PFSK-1 (cell line): ENCODE measurements around the gene GOLGA2.

Experiments
- POLR2AphosphoS5 ChIP-seq: IDR thresholded peaks from 2 replicates; pipeline ENCODE4 v1.6.1; 2012; ENCODE audit warnings: low read depth, mild to moderate bottlenecking, control low read depth, low read length, moderate library complexity
- REST ChIP-seq, 2 experiments: IDR thresholded peaks; 2 replicates each; pipeline versions ENCODE4 v1.6.1 to v1.8.0; 2011 to 2012; ENCODE audit warnings: low read depth in 2 of 2, low read length in 2 of 2, control low read depth in 1 of 2, inconsistent platforms in 1 of 2, mild to moderate bottlenecking in 1 of 2, moderate library complexity in 1 of 2; ENCODE audit not compliant: insufficient read depth in 1 of 2
- SIN3A ChIP-seq: IDR thresholded peaks from 2 replicates; pipeline ENCODE4 v1.6.1; 2012; ENCODE audit warnings: mild to moderate bottlenecking, low read length, moderate library complexity, borderline replicate concordance; ENCODE audit not compliant: insufficient read depth

GRCh38 chr9:128310461-128310860 lies 34.7 kb upstream of the GOLGA2 start:
- TF ChIP-seq POLR2AphosphoS5, result no peak
- TF ChIP-seq REST (IDR thresholded peaks at IDR 0.05; ENCODE audit: insufficient read depth in 1 of 2, low read depth in 2 of 2, low read length in 2 of 2), result no peak
- no peak for TF ChIP-seq SIN3A
